H1 (cell line): ENCODE data around the gene HNRNPM. TPM values are rescaled to one million over a fixed set of nuclear protein-coding genes. Genes with fewer than 3 reads are reported as not detected.

Experiments used
- BRCA1 ChIP-seq: IDR thresholded peaks from 2 replicates; pipeline ENCODE4 v1.6.1; 2012; ENCODE audit warnings: low read depth, low read length, improper control_type of control experiment
- CREB1 ChIP-seq: IDR thresholded peaks from 2 replicates; pipeline ENCODE4 v1.6.1; 2012; ENCODE audit warnings: inconsistent platforms
- GABPA ChIP-seq: IDR thresholded peaks from 2 replicates; pipeline ENCODE4 v1.6.1; 2011; ENCODE audit warnings: mild to moderate bottlenecking, low read length, moderate library complexity, borderline replicate concordance; ENCODE audit not compliant: insufficient read depth
- RBBP5 ChIP-seq: IDR thresholded peaks from 2 replicates; pipeline ENCODE4 v1.7.1; 2012; ENCODE audit warnings: low read depth, mild to moderate bottlenecking, inconsistent platforms, low read length, moderate library complexity, borderline replicate concordance
- SIX5 ChIP-seq: IDR thresholded peaks from 2 replicates; pipeline ENCODE4 v1.6.1; 2011; ENCODE audit warnings: mild to moderate bottlenecking, low read depth, low read length
- SP4 ChIP-seq: IDR thresholded peaks from 2 replicates; pipeline ENCODE4 v1.6.1; 2012; ENCODE audit warnings: low read length, inconsistent platforms
- TAF1 ChIP-seq: IDR thresholded peaks from 2 replicates; pipeline ENCODE4 v1.6.1; 2011; ENCODE audit warnings: mild to moderate bottlenecking, low read depth, low read length
- TBP ChIP-seq: IDR thresholded peaks from 2 replicates; pipeline ENCODE4 v1.6.1; 2011; ENCODE audit warnings: low read depth, low read length, improper control_type of control experiment
- TEAD4 ChIP-seq: IDR thresholded peaks from 2 replicates; pipeline ENCODE4 v1.6.1; 2012; ENCODE audit warnings: low read depth, low read length, inconsistent platforms, mixed read lengths
- YY1 ChIP-seq: IDR thresholded peaks from 2 replicates; pipeline ENCODE4 v1.6.1; 2011; ENCODE audit warnings: low read depth, mild to moderate bottlenecking, low read length
- polyA plus RNA-seq, 7 experiments: library from polyadenylated mRNA; depleted of rRNA in 3 of 7; stranded (reverse) in 5 of 7; unstranded in 2 of 7; fragments of >200 nt in 5 of 7; fragments of 200-250 nt in 2 of 7; gene quantifications; 1 replicate in 5 of 7; 2 replicates in 1 of 7; 4 replicates in 1 of 7; pipeline versions ENCODE4 v1.2.1 to v1.2.3, GENCODE V29; 2011 to 2013; ENCODE audit warnings: missing spikeins in 2 of 7, mixed read lengths in 2 of 7
- total RNA-seq: library from RNA; stranded (reverse); fragmentation: NEBNext Ultra II Directional; extraction: Animal tissue kit (Norgen Biotek cat#: 25700); gene quantifications from 2 replicates; pipeline ENCODE4 v1.2.1, GENCODE V29; 2021
- TF ChIP-seq, protein P1 (sequence below): fragments of 300-600 bp; sonication (generic); IDR thresholded peaks from 2 replicates; pipeline ENCODE4 v1.7.1; 2012; ENCODE audit warnings: low read length, moderate library complexity, mild to moderate bottlenecking, inconsistent platforms; ENCODE audit not compliant: insufficient replicate concordance

The HNRNPM gene
- total and polyA plus RNA-seq, 2 of the 8 experiments (the other 6 are each of a cell fraction or from before 2014, with no cell fraction given), result 375 to 474 TPM

- TF ChIP-seq, protein P1, sequence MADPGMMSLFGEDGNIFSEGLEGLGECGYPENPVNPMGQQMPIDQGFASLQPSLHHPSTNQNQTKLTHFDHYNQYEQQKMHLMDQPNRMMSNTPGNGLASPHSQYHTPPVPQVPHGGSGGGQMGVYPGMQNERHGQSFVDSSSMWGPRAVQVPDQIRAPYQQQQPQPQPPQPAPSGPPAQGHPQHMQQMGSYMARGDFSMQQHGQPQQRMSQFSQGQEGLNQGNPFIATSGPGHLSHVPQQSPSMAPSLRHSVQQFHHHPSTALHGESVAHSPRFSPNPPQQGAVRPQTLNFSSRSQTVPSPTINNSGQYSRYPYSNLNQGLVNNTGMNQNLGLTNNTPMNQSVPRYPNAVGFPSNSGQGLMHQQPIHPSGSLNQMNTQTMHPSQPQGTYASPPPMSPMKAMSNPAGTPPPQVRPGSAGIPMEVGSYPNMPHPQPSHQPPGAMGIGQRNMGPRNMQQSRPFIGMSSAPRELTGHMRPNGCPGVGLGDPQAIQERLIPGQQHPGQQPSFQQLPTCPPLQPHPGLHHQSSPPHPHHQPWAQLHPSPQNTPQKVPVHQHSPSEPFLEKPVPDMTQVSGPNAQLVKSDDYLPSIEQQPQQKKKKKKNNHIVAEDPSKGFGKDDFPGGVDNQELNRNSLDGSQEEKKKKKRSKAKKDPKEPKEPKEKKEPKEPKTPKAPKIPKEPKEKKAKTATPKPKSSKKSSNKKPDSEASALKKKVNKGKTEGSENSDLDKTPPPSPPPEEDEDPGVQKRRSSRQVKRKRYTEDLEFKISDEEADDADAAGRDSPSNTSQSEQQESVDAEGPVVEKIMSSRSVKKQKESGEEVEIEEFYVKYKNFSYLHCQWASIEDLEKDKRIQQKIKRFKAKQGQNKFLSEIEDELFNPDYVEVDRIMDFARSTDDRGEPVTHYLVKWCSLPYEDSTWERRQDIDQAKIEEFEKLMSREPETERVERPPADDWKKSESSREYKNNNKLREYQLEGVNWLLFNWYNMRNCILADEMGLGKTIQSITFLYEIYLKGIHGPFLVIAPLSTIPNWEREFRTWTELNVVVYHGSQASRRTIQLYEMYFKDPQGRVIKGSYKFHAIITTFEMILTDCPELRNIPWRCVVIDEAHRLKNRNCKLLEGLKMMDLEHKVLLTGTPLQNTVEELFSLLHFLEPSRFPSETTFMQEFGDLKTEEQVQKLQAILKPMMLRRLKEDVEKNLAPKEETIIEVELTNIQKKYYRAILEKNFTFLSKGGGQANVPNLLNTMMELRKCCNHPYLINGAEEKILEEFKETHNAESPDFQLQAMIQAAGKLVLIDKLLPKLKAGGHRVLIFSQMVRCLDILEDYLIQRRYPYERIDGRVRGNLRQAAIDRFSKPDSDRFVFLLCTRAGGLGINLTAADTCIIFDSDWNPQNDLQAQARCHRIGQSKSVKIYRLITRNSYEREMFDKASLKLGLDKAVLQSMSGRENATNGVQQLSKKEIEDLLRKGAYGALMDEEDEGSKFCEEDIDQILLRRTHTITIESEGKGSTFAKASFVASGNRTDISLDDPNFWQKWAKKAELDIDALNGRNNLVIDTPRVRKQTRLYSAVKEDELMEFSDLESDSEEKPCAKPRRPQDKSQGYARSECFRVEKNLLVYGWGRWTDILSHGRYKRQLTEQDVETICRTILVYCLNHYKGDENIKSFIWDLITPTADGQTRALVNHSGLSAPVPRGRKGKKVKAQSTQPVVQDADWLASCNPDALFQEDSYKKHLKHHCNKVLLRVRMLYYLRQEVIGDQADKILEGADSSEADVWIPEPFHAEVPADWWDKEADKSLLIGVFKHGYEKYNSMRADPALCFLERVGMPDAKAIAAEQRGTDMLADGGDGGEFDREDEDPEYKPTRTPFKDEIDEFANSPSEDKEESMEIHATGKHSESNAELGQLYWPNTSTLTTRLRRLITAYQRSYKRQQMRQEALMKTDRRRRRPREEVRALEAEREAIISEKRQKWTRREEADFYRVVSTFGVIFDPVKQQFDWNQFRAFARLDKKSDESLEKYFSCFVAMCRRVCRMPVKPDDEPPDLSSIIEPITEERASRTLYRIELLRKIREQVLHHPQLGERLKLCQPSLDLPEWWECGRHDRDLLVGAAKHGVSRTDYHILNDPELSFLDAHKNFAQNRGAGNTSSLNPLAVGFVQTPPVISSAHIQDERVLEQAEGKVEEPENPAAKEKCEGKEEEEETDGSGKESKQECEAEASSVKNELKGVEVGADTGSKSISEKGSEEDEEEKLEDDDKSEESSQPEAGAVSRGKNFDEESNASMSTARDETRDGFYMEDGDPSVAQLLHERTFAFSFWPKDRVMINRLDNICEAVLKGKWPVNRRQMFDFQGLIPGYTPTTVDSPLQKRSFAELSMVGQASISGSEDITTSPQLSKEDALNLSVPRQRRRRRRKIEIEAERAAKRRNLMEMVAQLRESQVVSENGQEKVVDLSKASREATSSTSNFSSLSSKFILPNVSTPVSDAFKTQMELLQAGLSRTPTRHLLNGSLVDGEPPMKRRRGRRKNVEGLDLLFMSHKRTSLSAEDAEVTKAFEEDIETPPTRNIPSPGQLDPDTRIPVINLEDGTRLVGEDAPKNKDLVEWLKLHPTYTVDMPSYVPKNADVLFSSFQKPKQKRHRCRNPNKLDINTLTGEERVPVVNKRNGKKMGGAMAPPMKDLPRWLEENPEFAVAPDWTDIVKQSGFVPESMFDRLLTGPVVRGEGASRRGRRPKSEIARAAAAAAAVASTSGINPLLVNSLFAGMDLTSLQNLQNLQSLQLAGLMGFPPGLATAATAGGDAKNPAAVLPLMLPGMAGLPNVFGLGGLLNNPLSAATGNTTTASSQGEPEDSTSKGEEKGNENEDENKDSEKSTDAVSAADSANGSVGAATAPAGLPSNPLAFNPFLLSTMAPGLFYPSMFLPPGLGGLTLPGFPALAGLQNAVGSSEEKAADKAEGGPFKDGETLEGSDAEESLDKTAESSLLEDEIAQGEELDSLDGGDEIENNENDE, result no peak
- TF ChIP-seq BRCA1 (no peak), CREB1 (no peak), SIX5 (no peak), GABPA (no peak), RBBP5 (no peak), TAF1 (no peak), TBP (no peak), YY1 (no peak), TEAD4 (no peak), SP4 (no peak)
These were observed 25.0 kb downstream of the HNRNPM start (continued) for GRCh38 chr19:8469613-8470368.
